GM13977 (cell line): ENCODE results near the gene ENAH.

Experiments used
- DNase-seq: peaks from one replicate; pipeline ENCODE4 v3.0.0; 2012; ENCODE audit warnings: low spot score
- CTCF ChIP-seq: IDR thresholded peaks from 2 replicates; pipeline ENCODE4 v1.5.1; 2012; ENCODE audit warnings: mild to moderate bottlenecking, control low read depth; ENCODE audit not compliant: insufficient read depth; ENCODE audit errors: extremely low read depth, missing control alignments
- in situ Hi-C: fragments of 300-500 bp; cut with MboI; formaldehyde crosslinking; loops from one replicate; pipeline ENCODE4 v1.12.0; 2022; ENCODE audit warnings: low sequenced_read_pairs, low pct_unique_long_range_greater_than_20kb, mixed read lengths, inconsistent platforms; ENCODE audit not compliant: unreplicated experiment

ENAH gene

GRCh38 chr1:225470211-225471108 is 182.5 kb downstream of the ENAH start:
- TF ChIP-seq CTCF = no peak
- DNase-seq = no peak
- in situ Hi-C loops = loop anchor here (10.0 kb wide), 1 partner anchor 514 kb away; no protein-coding TSS in a partner anchor

GRCh38 chr1:225469051-225469450 is 183.9 kb downstream of the ENAH start:
- DNase-seq = no peak
- no peak for TF ChIP-seq CTCF
- in situ Hi-C loops = no loop called here

- no peak for TF ChIP-seq CTCF
- no peak for DNase-seq
- in situ Hi-C loops = no loop called here
Observed at GRCh38 chr1:225468270-225469020, 184.5 kb downstream of the ENAH start.

- TF ChIP-seq CTCF = no peak
- in situ Hi-C loops = no loop called here
- peak; percentile 83 for DNase-seq
Observed at GRCh38 chr1:225467193-225468020, 185.5 kb downstream of the ENAH start.

- no peak for DNase-seq
- in situ Hi-C loops = no loop called here
- no peak for TF ChIP-seq CTCF
Observed at GRCh38 chr1:225466848-225467192, 186.1 kb downstream of the ENAH start.

GRCh38 chr1:225465793-225466517 is 187.0 kb downstream of the ENAH start:
- TF ChIP-seq CTCF = no peak
- no peak for DNase-seq
- in situ Hi-C loops = no loop called here
